ENCODE results near the gene ESR2. TPM values are rescaled to one million over a fixed set of nuclear protein-coding genes. Genes with fewer than 3 reads are reported as not detected.

Gene ESR2
- polyA plus RNA-seq, 3 donors, result 0.04 TPM; not detected in 2

DNA sequence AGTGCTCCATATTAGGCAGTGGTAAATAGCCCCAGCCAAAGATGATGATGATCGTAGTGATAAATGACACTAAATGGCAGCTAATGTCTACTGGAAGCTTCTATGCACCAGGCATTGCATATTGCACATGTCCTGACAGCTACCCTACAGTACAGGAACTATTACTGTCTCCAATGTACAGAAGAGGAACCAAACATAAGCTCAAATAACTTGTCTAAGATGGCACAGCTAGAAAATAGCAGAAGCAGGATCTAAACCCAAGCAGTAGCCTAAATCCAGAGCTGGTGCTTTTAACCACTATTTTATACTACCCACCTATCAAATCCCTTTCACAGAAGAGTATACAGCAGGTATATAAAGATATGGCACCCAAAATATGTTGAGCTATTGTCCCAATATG, 28.9 kb downstream of the ESR2 start:
- no peak overlapping the region for H3K4me3 Mint-ChIP-seq
- no peaks in the 10 kb centered on the region for H3K9me3 ChIP-seq (replicated peaks in 1 of 2; ENCODE audit: control insufficient read depth in 1 of 2, insufficient read depth in 1 of 2, low read length in 2 of 2)
- H3K27me3 Mint-ChIP-seq (ENCODE audit: low read depth in 3 of 3), result peaks cover 0 to 7% (median 2%) of the 10 kb centered on the region in 3 donors
- H3K4me3 ChIP-seq (replicated peaks in 1 of 3; ENCODE audit: low read depth in 2 of 3, low read length in 3 of 3), result no peak overlapping the region
- H3K9me3 Mint-ChIP-seq, result peaks cover 0 to 4% (median 0%) of the 10 kb centered on the region in 7 donors
- no peak overlapping the region for H3K9ac ChIP-seq (ENCODE audit: insufficient read depth, low read length, poor library complexity, severe bottlenecking)
- no peak overlapping the region for H3K4me2 ChIP-seq (replicated peaks; ENCODE audit: extremely low read depth, low read length, poor library complexity, severe bottlenecking)
- H4K20me1 ChIP-seq (ENCODE audit: insufficient read depth, low read length), result no peaks in the 10 kb centered on the region
- no peaks in the 10 kb centered on the region for H3K27me3 ChIP-seq (ENCODE audit: control insufficient read depth in 2 of 2, insufficient read depth in 2 of 2, low read length in 2 of 2)
- H3K4me1 ChIP-seq (ENCODE audit: control insufficient read depth in 1 of 2, insufficient read depth in 2 of 2, low read length in 2 of 2), result no peaks in the 10 kb centered on the region
- no peaks in the 10 kb centered on the region for H3K36me3 ChIP-seq (replicated peaks in 1 of 2; ENCODE audit: control insufficient read depth in 1 of 2, insufficient read depth in 2 of 2, low read length in 2 of 2)
- DNase-seq, result no peak
- H3K27ac ChIP-seq (ENCODE audit: low read depth in 1 of 2, low read length in 2 of 2), result no peak overlapping the region
- H3K27ac Mint-ChIP-seq, result no peak overlapping the region
- WGBS (ENCODE audit: insufficient coverage), result 50% methylated on average over 1 of the region's 1 CpG
- intact Hi-C loops (cut with micrococcal nuclease), result no loop called here
- TF ChIP-seq, protein P1, sequence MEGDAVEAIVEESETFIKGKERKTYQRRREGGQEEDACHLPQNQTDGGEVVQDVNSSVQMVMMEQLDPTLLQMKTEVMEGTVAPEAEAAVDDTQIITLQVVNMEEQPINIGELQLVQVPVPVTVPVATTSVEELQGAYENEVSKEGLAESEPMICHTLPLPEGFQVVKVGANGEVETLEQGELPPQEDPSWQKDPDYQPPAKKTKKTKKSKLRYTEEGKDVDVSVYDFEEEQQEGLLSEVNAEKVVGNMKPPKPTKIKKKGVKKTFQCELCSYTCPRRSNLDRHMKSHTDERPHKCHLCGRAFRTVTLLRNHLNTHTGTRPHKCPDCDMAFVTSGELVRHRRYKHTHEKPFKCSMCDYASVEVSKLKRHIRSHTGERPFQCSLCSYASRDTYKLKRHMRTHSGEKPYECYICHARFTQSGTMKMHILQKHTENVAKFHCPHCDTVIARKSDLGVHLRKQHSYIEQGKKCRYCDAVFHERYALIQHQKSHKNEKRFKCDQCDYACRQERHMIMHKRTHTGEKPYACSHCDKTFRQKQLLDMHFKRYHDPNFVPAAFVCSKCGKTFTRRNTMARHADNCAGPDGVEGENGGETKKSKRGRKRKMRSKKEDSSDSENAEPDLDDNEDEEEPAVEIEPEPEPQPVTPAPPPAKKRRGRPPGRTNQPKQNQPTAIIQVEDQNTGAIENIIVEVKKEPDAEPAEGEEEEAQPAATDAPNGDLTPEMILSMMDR (IDR thresholded peaks at IDR 0.05), result no peak
- H3K79me2 ChIP-seq (ENCODE audit: insufficient read depth, low read length), result no peaks in the 10 kb centered on the region
- H2AFZ ChIP-seq (ENCODE audit: insufficient read depth, low read depth, low read length, poor library complexity, severe bottlenecking), result no peak overlapping the region
- no peaks in the 10 kb centered on the region for H3K4me1 Mint-ChIP-seq
- H3K36me3 Mint-ChIP-seq, result no peaks in the 10 kb centered on the region

DNA sequence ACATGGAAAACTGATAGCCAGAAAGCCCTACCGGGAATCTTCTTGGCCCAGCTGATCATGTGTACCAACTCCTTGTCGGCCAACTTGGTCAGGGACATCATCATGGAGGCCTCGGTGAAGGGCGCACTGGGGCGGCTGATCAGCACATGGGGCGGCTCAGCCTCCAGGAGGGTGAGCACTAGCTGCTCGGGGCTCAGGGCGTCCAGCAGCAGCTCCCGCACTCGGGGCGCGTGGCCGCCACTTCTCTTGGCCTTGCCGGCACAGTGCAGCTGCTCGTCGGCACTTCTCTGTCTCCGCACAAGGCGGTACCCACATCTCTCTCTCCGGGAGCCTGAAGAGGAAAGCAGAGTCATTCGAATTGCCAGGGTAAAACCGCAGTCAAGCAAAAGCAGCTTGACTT, 33.8 kb downstream of the ESR2 start:
- H3K4me2 ChIP-seq (replicated peaks; ENCODE audit: extremely low read depth, low read length, poor library complexity, severe bottlenecking), result no peak overlapping the region
- H3K4me3 ChIP-seq (replicated peaks in 1 of 3; ENCODE audit: low read depth in 2 of 3, low read length in 3 of 3), result no peak overlapping the region
- no peaks in the 10 kb centered on the region for H3K9me3 ChIP-seq (replicated peaks in 1 of 2; ENCODE audit: control insufficient read depth in 1 of 2, insufficient read depth in 1 of 2, low read length in 2 of 2)
- Mint-ChIP-seq H3K36me3 (no peaks in the 10 kb centered on the region), H3K27ac (no peak overlapping the region), H3K4me3 (no peak overlapping the region), H3K4me1 (no peaks in the 10 kb centered on the region), H3K9me3 (peaks cover 0 to 2% (median 0%) of the 10 kb centered on the region in 7 donors), H3K27me3 (ENCODE audit: low read depth in 3 of 3) (peaks cover 2 to 6% (median 4%) of the 10 kb centered on the region in 3 donors)
- intact Hi-C loops (cut with micrococcal nuclease), result no loop called here
- H3K79me2 ChIP-seq (ENCODE audit: insufficient read depth, low read length), result no peaks in the 10 kb centered on the region
- no peak for DNase-seq
- H3K4me1 ChIP-seq (ENCODE audit: control insufficient read depth in 1 of 2, insufficient read depth in 2 of 2, low read length in 2 of 2), result no peaks in the 10 kb centered on the region
- no peaks in the 10 kb centered on the region for H4K20me1 ChIP-seq (ENCODE audit: insufficient read depth, low read length)
- no peak overlapping the region for H3K9ac ChIP-seq (ENCODE audit: insufficient read depth, low read length, poor library complexity, severe bottlenecking)
- TF ChIP-seq, protein P1 (IDR thresholded peaks at IDR 0.05), result no peak
- no peaks in the 10 kb centered on the region for H3K27me3 ChIP-seq (ENCODE audit: control insufficient read depth in 2 of 2, insufficient read depth in 2 of 2, low read length in 2 of 2)
- H2AFZ ChIP-seq (ENCODE audit: insufficient read depth, low read depth, low read length, poor library complexity, severe bottlenecking), result no peak overlapping the region
- no peak overlapping the region for H3K27ac ChIP-seq (ENCODE audit: low read depth in 1 of 2, low read length in 2 of 2)
- WGBS (ENCODE audit: insufficient coverage), result 93% methylated on average over 21 of the region's 21 CpGs
- no peaks in the 10 kb centered on the region for H3K36me3 ChIP-seq (replicated peaks in 1 of 2; ENCODE audit: control insufficient read depth in 1 of 2, insufficient read depth in 2 of 2, low read length in 2 of 2)

All from CD14-positive monocyte (primary cell).